Right forelimb (tissue), 1 donor: ENCODE measurements around the gene DENND2C.

ENCODE experiments used
- DNase-seq: peaks from one replicate; pipeline ENCODE4 v3.0.0-alpha.2; 2018

DENND2C gene

GRCh38 chr1:114671939-114672275 lies 2.1 kb upstream of the DENND2C start:
- no peak for DNase-seq

GRCh38 chr1:114671011-114671938 lies 1.4 kb upstream of the DENND2C start:
- DNase-seq, result no peak

GRCh38 chr1:114670083-114671010 lies 498 bp upstream of the DENND2C start:
- peak; percentile 96 for DNase-seq

GRCh38 chr1:114668784-114669561 lies 876 bp downstream of the DENND2C start:
- no peak for DNase-seq

GRCh38 chr1:114668373-114668772 lies 1.5 kb downstream of the DENND2C start:
- no peak for DNase-seq

- no peak for DNase-seq
Observed at GRCh38 chr1:114666954-114667353, 2.9 kb downstream of the DENND2C start.

- DNase-seq, result no peak
Observed at GRCh38 chr1:114660238-114660637, 9.6 kb downstream of the DENND2C start.

GRCh38 chr1:114651893-114652292 lies 18.0 kb downstream of the DENND2C start:
- no peak for DNase-seq

- no peak for DNase-seq
Observed at GRCh38 chr1:114648503-114648902, 21.3 kb downstream of the DENND2C start.

- no peak for DNase-seq
Observed at GRCh38 chr1:114641377-114641776, 28.5 kb downstream of the DENND2C start.

GRCh38 chr1:114638910-114639309 lies 30.9 kb downstream of the DENND2C start:
- DNase-seq, result no peak

- no peak for DNase-seq
Observed at GRCh38 chr1:114632427-114632826, 37.4 kb downstream of the DENND2C start.

GRCh38 chr1:114627107-114627506 lies 42.7 kb downstream of the DENND2C start:
- no peak for DNase-seq

- no peak for DNase-seq
Observed at GRCh38 chr1:114623364-114623763, 46.5 kb downstream of the DENND2C start.

- no peak for DNase-seq
Observed at GRCh38 chr1:114620419-114620818, 49.4 kb downstream of the DENND2C start.

- no peak for DNase-seq
Observed at GRCh38 chr1:114618606-114619005, 51.2 kb downstream of the DENND2C start.

- no peak for DNase-seq
Observed at GRCh38 chr1:114610546-114611245, 59.2 kb downstream of the DENND2C start.

- DNase-seq, result no peak
Observed at GRCh38 chr1:114609826-114610225, 60.0 kb downstream of the DENND2C start.

- no peak for DNase-seq
Observed at GRCh38 chr1:114609026-114609425, 60.8 kb downstream of the DENND2C start.

- no peak for DNase-seq
Observed at GRCh38 chr1:114607223-114607622, 62.6 kb downstream of the DENND2C start.

GRCh38 chr1:114597949-114598348 lies 71.9 kb downstream of the DENND2C start:
- no peak for DNase-seq

- DNase-seq, result no peak
Observed at GRCh38 chr1:114595602-114596001, 74.2 kb downstream of the DENND2C start.
